ENCODE measurements around the gene OBSCN. TPM values are rescaled to one million over a fixed set of nuclear protein-coding genes. Genes with fewer than 3 reads are reported as not detected.

Gene OBSCN
- total RNA-seq, 1 donor from 2014 or later, result 59.5 TPM

GRCh38 chr1:228304225-228304624, 96.4 kb downstream of the OBSCN start:
- no peak for DNase-seq (ENCODE audit: low read depth)

GRCh38 chr1:228304766-228305395, 97.0 kb downstream of the OBSCN start:
- no peak for DNase-seq (ENCODE audit: low read depth)

GRCh38 chr1:228305721-228306152, 97.9 kb downstream of the OBSCN start:
- DNase-seq (ENCODE audit: low read depth), result no peak

GRCh38 chr1:228306275-228307217, 98.7 kb downstream of the OBSCN start:
- DNase-seq (ENCODE audit: low read depth), result no peak

GRCh38 chr1:228307218-228308023, 99.6 kb downstream of the OBSCN start:
- DNase-seq (ENCODE audit: low read depth), result no peak

- DNase-seq (ENCODE audit: low read depth), result no peak
Measured at GRCh38 chr1:228308085-228308601, 100.3 kb downstream of the OBSCN start.

- no peak for DNase-seq (ENCODE audit: low read depth)
Measured at GRCh38 chr1:228308628-228309325, 100.9 kb downstream of the OBSCN start.

- peak; percentile 30 for DNase-seq (ENCODE audit: low read depth)
Measured at GRCh38 chr1:228309326-228310067, 101.7 kb downstream of the OBSCN start.

GRCh38 chr1:228310162-228310792, 102.4 kb downstream of the OBSCN start:
- DNase-seq (ENCODE audit: low read depth), result no peak

- no peak for DNase-seq (ENCODE audit: low read depth)
Measured at GRCh38 chr1:228311091-228311490, 103.2 kb downstream of the OBSCN start.

- no peak for DNase-seq (ENCODE audit: low read depth)
Measured at GRCh38 chr1:228312136-228312764, 104.4 kb downstream of the OBSCN start.

- no peak for DNase-seq (ENCODE audit: low read depth)
Measured at GRCh38 chr1:228313536-228314277, 105.9 kb downstream of the OBSCN start.

- DNase-seq (ENCODE audit: low read depth), result no peak
Measured at GRCh38 chr1:228314315-228314657, 106.4 kb downstream of the OBSCN start.

GRCh38 chr1:228314658-228315483, 107.0 kb downstream of the OBSCN start:
- DNase-seq (ENCODE audit: low read depth), result peak; percentile 87

GRCh38 chr1:228315484-228315944, 107.7 kb downstream of the OBSCN start:
- no peak for DNase-seq (ENCODE audit: low read depth)

- peak; percentile 79 for DNase-seq (ENCODE audit: low read depth)
Measured at GRCh38 chr1:228315945-228316588, 108.2 kb downstream of the OBSCN start.

Measured in myocyte (in vitro differentiated cells).